SJSA1 (cell line): Measurements from ENCODE around the gene PPFIA1. TPM values are rescaled to one million over a fixed set of nuclear protein-coding genes. Genes with fewer than 3 reads are reported as not detected.
"Not testable (repeated sequence)": the region's sequence is repeated elsewhere in the genome, so short reads cannot be mapped to it uniquely, and the experiment has no call there.

ENCODE experiments used
- DNase-seq, 2 experiments: peaks; one replicate each; pipeline ENCODE4 v3.0.0-alpha.2; 2015 to 2020; ENCODE audit warnings: low spot score in 2 of 2, low read depth in 1 of 2
- H3K27ac ChIP-seq: fragments of 250-450 bp; sonication (Bioruptor Pico); 2 replicates; pipeline ENCODE4 v1.5.1; 2020; ENCODE audit warnings: mild to moderate bottlenecking, moderate library complexity
- H3K27me3 ChIP-seq: fragments of 250-450 bp; sonication (Bioruptor Pico); replicated peaks from 2 replicates; pipeline ENCODE4 v1.5.1; 2020; ENCODE audit warnings: mild to moderate bottlenecking, moderate library complexity
- H3K36me3 ChIP-seq: fragments of 250-450 bp; sonication (Bioruptor Pico); 2 replicates; pipeline ENCODE4 v1.5.1; 2020; ENCODE audit warnings: mild to moderate bottlenecking
- H3K4me1 ChIP-seq: fragments of 250-450 bp; sonication (Bioruptor Pico); replicated peaks from 2 replicates; pipeline ENCODE4 v1.6.1; 2021; ENCODE audit warnings: mild to moderate bottlenecking
- H3K4me3 ChIP-seq: fragments of 250-450 bp; sonication (Bioruptor Pico); 2 replicates; pipeline ENCODE4 v1.5.1; 2020; ENCODE audit warnings: mild to moderate bottlenecking
- H3K9me3 ChIP-seq: fragments of 250-450 bp; sonication (Bioruptor Pico); replicated peaks from 2 replicates; pipeline ENCODE4 v1.5.1; 2020; ENCODE audit warnings: mild to moderate bottlenecking
- total RNA-seq: library from RNA; depleted of rRNA; stranded (reverse); fragments of >200 nt; shearing (Covaris generic); gene quantifications from 2 replicates; pipeline ENCODE4 v1.2.3, GENCODE V29; 2014

PPFIA1 gene
- total RNA-seq, 1 experiment from 2014 or later, result 106 TPM

GRCh38 chr11:70371241-70371640, 100.8 kb downstream of the PPFIA1 start:
- no peaks in the 10 kb centered on the region for H3K9me3 ChIP-seq
- H3K36me3 ChIP-seq, result peaks cover 61% of the 10 kb centered on the region
- peaks cover 5% of the 10 kb centered on the region; the same call in 1 of the 2 replicates for H3K4me1 ChIP-seq
- H3K27ac ChIP-seq, result no peak overlapping the region
- peak in 1 of 2 experiments; percentile 41 for DNase-seq
- H3K4me3 ChIP-seq, result no peak overlapping the region
- H3K27me3 ChIP-seq, result no peaks in the 10 kb centered on the region

DNA sequence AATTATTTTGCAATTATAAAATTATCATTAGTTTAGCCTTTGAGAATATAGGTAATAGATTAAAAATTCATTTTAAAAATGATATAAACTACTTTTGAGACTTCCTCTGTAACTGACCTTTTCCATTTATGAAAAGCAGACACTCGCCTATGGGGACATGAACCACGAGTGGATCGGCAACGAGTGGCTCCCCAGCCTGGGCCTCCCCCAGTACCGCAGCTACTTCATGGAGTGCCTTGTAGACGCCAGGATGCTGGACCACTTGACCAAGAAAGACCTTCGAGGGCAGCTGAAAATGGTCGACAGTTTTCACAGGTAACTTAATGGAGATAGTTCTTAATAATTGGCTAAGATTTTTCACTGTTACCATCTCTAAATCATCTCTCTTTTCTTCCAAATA, 101.6 kb downstream of the PPFIA1 start:
- H3K9me3 ChIP-seq, result no peaks in the 10 kb centered on the region
- H3K27me3 ChIP-seq, result no peaks in the 10 kb centered on the region
- H3K4me3 ChIP-seq, result no peak overlapping the region
- peaks cover under 1% of the 10 kb centered on the region; the same call in 1 of the 2 replicates for H3K4me1 ChIP-seq
- DNase-seq, result no peak
- no peak overlapping the region for H3K27ac ChIP-seq
- peaks cover 68% of the 10 kb centered on the region for H3K36me3 ChIP-seq

- peaks cover 3% of the 10 kb centered on the region for H3K4me1 ChIP-seq
- H3K27ac ChIP-seq, result no peak overlapping the region
- H3K9me3 ChIP-seq, result no peaks in the 10 kb centered on the region
- no peaks in the 10 kb centered on the region for H3K27me3 ChIP-seq
- no peak overlapping the region for H3K4me3 ChIP-seq
- DNase-seq, result no peak
- H3K36me3 ChIP-seq, result peaks cover 94% of the 10 kb centered on the region
These were observed 106.1 kb downstream of the PPFIA1 start for GRCh38 chr11:70376621-70377020.

DNA sequence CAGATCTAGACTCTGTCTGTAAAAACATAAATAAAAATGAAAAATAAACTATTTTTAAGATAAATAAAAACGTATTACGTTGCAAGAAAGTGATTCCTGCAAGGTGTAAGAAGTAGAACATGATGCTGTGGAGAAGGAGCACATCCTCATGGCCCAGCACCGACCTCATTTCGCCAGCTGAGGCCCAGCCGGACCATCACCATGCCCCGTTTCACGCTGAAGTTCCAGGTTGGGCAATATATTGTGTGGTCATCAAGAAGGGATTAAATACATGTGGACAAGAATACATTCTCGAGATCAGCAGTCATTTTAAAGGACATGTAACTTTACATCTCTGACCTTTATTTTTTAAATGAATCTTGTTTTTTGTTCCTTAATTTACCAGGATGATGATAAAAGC, 107.2 kb downstream of the PPFIA1 start:
- H3K4me3 ChIP-seq, result no peak overlapping the region

GRCh38 chr11:70378506-70379134, 108.1 kb downstream of the PPFIA1 start:
- no peak for DNase-seq
- Histone ChIP-seq H3K9me3 (no peaks in the 10 kb centered on the region), H3K27ac (no peak overlapping the region), H3K27me3 (no peaks in the 10 kb centered on the region), H3K4me1 (peaks cover 14% of the 10 kb centered on the region), H3K36me3 (peaks cover 88% of the 10 kb centered on the region), H3K4me3 (no peak overlapping the region)

More for the DNA sequence above, 107.2 kb downstream of the PPFIA1 start:
- DNase-seq, result no peak
- Histone ChIP-seq H3K27ac (no peak overlapping the region), H3K36me3 (peaks cover 92% of the 10 kb centered on the region), H3K27me3 (no peaks in the 10 kb centered on the region), H3K9me3 (no peaks in the 10 kb centered on the region), H3K4me1 (peaks cover 11% of the 10 kb centered on the region)

GRCh38 chr11:70381350-70381749, 110.9 kb downstream of the PPFIA1 start:
- H3K27ac ChIP-seq, result peak overlapping the region; percentile 82
- H3K27me3 ChIP-seq, result no peaks in the 10 kb centered on the region
- H3K4me1 ChIP-seq, result peaks cover 14% of the 10 kb centered on the region
- no peak overlapping the region for H3K4me3 ChIP-seq
- H3K9me3 ChIP-seq, result no peaks in the 10 kb centered on the region
- no peak for DNase-seq
- H3K36me3 ChIP-seq, result peaks cover 86% of the 10 kb centered on the region

DNA sequence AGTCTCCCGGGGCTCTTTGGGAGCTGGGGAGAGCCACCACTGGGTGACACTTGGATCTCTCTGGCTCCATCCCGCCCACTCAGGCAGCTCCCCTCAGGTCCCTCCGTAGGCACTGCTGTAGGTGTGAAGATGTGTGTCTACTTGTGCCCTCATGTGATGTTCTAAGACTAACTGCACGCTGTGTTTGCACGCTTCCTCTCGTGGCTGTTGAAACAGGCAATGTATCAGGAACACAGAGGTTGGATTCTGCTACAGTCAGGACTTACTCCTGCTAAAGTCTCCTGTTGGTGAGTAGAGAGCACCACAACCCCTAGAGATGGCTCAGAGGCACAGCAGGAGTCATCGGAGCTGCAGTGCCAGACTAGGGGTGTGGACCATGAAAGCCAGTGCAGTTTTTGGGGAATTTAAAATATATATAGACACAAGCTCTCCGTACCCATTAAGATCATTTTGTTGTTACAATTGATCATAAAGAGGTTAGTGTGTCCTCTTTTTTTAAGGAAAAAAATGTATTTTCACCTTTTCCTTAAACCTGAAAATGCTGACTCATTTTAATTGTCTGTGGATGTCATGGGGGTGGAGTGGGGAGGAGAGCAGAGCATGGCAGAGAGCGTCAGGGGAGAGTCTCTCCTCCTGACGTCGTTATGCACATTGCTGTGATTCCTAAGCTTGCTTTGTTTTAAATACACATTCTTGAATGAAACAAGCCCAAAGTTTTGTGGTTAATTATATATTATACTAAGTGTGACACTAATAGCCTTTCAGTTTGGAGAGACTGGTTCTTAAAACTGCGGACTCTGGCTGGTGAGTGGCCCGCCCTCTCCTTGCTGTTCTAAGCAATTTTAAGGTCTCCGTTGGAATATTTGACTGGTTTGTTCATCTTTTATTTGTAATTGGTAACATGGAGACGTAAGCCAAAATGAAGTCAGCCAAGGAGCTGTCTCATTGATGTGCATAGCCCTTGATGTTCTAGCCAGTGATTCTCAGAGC, 111.7 kb downstream of the PPFIA1 start:
- H3K27ac ChIP-seq, result peak overlapping the region; percentile 82
- peaks cover 82% of the 10 kb centered on the region for H3K36me3 ChIP-seq
- peak; percentile 80 to 91 for DNase-seq
- H3K27me3 ChIP-seq, result no peaks in the 10 kb centered on the region
- peaks cover 14% of the 10 kb centered on the region for H3K4me1 ChIP-seq
- H3K9me3 ChIP-seq, result no peaks in the 10 kb centered on the region
- no peak overlapping the region for H3K4me3 ChIP-seq

- H3K4me3 ChIP-seq, result no peak overlapping the region
- peaks cover 74% of the 10 kb centered on the region for H3K36me3 ChIP-seq
- no peaks in the 10 kb centered on the region for H3K27me3 ChIP-seq
- no peak for DNase-seq
- no peak overlapping the region for H3K27ac ChIP-seq
- peaks cover 14% of the 10 kb centered on the region for H3K4me1 ChIP-seq
- no peaks in the 10 kb centered on the region for H3K9me3 ChIP-seq
These were observed 113.4 kb downstream of the PPFIA1 start for GRCh38 chr11:70383664-70384565.

GRCh38 chr11:70384566-70385152, 114.2 kb downstream of the PPFIA1 start:
- no peak overlapping the region for H3K27ac ChIP-seq
- H3K4me1 ChIP-seq, result peaks cover 14% of the 10 kb centered on the region
- peaks cover 69% of the 10 kb centered on the region for H3K36me3 ChIP-seq
- no peak overlapping the region for H3K4me3 ChIP-seq
- H3K9me3 ChIP-seq, result no peaks in the 10 kb centered on the region
- DNase-seq, result no peak
- no peaks in the 10 kb centered on the region for H3K27me3 ChIP-seq

GRCh38 chr11:70387564-70387963, 117.1 kb downstream of the PPFIA1 start:
- no peaks in the 10 kb centered on the region for H3K27me3 ChIP-seq
- no peaks in the 10 kb centered on the region for H3K9me3 ChIP-seq
- DNase-seq, result no peak
- peaks cover 3% of the 10 kb centered on the region for H3K4me1 ChIP-seq
- H3K4me3 ChIP-seq, result no peak overlapping the region
- H3K36me3 ChIP-seq, result peaks cover 60% of the 10 kb centered on the region
- no peak overlapping the region for H3K27ac ChIP-seq

GRCh38 chr11:70389201-70389600, 118.7 kb downstream of the PPFIA1 start:
- no peak for DNase-seq
- no peaks in the 10 kb centered on the region for H3K4me1 ChIP-seq
- no peaks in the 10 kb centered on the region for H3K9me3 ChIP-seq
- no peak overlapping the region for H3K4me3 ChIP-seq
- H3K27ac ChIP-seq, result no peak overlapping the region
- H3K36me3 ChIP-seq, result peaks cover 63% of the 10 kb centered on the region
- no peaks in the 10 kb centered on the region for H3K27me3 ChIP-seq

DNA sequence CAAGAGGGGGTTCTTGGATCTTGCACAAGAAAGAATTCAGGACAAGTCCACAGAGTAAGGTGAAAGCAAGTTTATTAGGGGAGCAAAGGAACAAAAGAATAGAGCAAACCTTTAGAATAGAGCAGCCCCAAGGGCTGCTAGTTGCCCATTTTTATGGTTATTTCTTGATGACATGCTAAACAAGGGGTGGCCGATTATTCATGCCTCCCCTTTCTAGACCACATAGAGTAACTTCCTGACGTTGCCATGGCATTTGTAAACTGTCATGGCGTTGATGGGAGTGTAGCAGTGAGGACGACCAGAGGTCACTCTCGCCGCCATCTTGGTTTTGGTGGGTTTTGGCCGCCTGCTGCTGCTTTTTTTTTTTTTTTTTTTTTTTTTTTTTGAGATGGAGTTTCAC, 120.4 kb downstream of the PPFIA1 start:
- not testable (repeated sequence) for H3K4me1 ChIP-seq, H3K27ac ChIP-seq, H3K4me3 ChIP-seq, H3K27me3 ChIP-seq, DNase-seq, H3K9me3 ChIP-seq
- H3K36me3 ChIP-seq, result peaks cover 60% of the 10 kb centered on the region
